HL-60 (cell line): ENCODE results near the gene TGFB3.

Experiments
- CTCF ChIP-seq: IDR thresholded peaks from one replicate; pipeline ENCODE4 v1.5.1; 2011; ENCODE audit warnings: low read length, control low read depth, inconsistent platforms; ENCODE audit not compliant: insufficient read depth
- GABPA ChIP-seq: IDR thresholded peaks from 2 replicates; pipeline ENCODE4 v1.6.1; 2012; ENCODE audit warnings: low read depth
- POLR2AphosphoS5 ChIP-seq: IDR thresholded peaks from 2 replicates; pipeline ENCODE4 v1.6.1; 2012; ENCODE audit warnings: low read depth
- REST ChIP-seq: IDR thresholded peaks from 2 replicates; pipeline ENCODE4 v1.6.1; 2012; ENCODE audit warnings: low read depth; ENCODE audit not compliant: insufficient replicate concordance
- SPI1 ChIP-seq: IDR thresholded peaks from 2 replicates; pipeline ENCODE4 v1.6.1; 2012; ENCODE audit warnings: low read depth, mild to moderate bottlenecking, borderline replicate concordance

GRCh38 chr14:75933712-75934296, 48.0 kb downstream of the TGFB3 start:
- TF ChIP-seq CTCF = no peak
- TF ChIP-seq POLR2AphosphoS5 = no peak
- TF ChIP-seq REST = no peak
- no peak for TF ChIP-seq GABPA
- no peak for TF ChIP-seq SPI1
